HK-2 (cell line): Measurements from ENCODE around the gene AUTS2.

Source experiments
- DNase-seq: peaks from one replicate; pipeline ENCODE4 v3.0.0-alpha.2; 2018; ENCODE audit not compliant: unreplicated experiment

Gene AUTS2

GRCh38 chr7:69598081-69598486 is at the start of gene AUTS2:
AUTS2 (plus strand) TSS chr7:69598475; CDS start chr7:69599654, 1,179 bp downstream.
- DNase-seq = peak; percentile 59

- no peak for DNase-seq
Observed at GRCh38 chr7:69550991-69551390, 47.3 kb upstream of the AUTS2 start.

- DNase-seq = no peak
Observed at GRCh38 chr7:69553190-69553589, 45.1 kb upstream of the AUTS2 start.

DNA sequence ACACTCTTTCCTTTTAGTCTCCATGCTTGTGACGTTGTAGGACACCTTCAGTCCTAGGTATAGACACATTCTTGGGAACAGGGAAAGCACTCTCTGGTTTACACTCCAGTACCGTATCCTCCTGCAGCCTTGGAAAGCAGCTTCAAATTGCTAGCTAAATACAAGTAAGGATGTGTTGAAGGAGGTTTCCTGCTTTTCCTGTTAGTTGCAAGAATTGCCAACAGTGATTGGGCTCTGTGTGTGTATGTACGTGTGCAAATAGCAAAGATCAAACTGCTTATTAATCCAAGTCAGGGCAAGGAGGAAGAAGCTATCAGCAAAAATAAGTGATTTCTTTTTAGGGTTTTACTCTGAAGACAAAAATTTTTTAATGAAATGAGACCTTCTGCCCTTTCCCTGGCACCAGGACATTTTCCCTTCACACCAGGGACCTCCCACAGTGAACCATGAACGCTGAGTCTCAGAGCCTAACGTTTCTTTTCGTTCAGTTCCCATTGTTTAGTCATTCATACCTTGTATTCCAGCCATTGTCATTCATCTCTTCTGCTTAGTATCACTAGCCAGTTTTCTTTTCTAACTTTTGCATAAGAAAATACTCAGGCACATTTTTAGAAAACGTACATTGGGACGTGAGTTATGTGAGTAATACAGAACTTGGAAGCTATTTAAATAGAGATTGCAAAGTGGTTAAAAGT is 36.9 kb upstream of the AUTS2 start:
- DNase-seq = no peak

DNA sequence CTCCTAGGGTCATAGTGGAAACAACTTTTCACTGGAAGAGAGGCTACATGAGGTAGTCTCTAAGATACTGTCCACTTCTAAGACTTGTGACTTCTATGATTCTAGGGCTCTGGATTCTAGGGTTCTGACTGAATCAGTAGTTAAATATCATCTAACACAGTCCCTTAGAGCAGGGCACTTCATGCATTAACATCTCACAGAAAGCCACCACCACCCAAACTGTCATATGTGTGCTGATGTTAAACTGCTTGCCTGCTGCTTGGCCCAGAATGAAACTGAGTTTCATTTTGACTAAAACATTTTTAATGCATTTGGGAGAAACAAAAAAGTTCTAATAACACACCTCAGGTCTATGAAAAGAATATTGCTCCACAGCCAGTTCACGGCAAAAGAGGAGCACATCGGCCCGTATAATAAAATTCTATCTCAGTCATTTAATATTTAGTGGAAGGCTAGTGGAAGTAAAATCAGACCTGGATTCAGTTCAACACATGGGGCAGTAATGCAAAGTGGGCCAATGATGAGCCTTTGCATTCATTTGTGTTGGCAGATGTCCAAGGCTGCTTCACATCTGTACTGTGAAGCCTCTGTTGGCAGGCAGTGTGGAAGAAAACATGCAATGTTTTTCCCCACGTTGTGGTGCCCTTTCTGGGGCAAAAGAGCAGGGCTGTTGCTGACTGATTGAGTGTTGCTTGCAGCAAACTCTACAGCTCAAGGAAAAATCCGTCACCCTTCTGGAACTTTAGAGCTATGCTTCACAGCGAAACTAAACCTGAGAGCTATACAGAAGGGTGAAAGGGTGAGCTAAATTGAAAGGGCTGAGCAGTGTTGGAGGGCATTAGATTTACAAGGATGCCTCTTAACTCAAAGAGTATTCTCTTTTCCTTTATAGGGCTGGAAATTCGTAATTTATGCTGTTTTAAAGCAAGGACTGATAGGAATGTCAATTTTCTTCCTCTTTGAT is 33.5 kb upstream of the AUTS2 start:
- DNase-seq = no peak

GRCh38 chr7:69567800-69568199 is 30.5 kb upstream of the AUTS2 start:
- DNase-seq = no peak

DNA sequence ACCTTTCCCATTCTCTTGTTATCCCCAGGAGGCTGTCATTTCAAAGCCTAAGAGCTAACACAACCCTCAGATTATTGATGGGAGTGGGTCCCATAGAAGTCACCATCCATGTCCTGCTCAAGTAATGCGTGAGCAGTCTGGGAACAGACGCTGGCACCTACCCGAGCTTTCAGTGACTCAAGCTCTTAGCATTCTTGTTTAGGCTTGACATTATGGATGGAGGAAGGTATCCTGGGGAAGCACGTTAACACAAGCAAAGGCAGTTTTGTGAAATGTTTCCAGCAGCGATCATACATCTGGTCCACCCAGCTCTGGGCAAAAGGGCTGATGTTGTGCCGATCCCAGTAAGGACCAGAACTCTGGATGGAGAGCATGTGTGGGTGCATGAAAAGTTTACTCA is 30.0 kb upstream of the AUTS2 start:
- no peak for DNase-seq

DNA sequence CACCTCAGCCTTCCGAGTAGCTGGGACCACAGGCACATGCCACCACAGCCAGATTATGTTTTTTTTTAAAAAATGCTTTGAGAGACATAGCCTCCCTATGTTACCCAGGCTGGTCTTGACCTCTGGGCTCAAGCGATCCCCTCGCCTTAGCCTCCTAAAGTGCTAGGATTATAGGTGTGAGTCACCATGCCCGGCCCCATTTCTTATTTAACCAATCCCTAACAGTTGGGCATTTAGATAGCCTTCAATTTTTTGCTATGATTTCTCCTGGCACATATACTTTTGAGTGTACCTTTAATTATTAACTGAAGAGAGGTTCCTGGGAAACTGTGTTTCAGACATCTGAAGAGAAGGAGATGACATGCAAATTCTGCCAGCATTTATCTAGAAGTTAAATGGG is 22.6 kb upstream of the AUTS2 start:
- no peak for DNase-seq

GRCh38 chr7:69577221-69577620 is 21.1 kb upstream of the AUTS2 start:
- no peak for DNase-seq

- DNase-seq = no peak
Observed at GRCh38 chr7:69585169-69585568, 13.1 kb upstream of the AUTS2 start.

DNA sequence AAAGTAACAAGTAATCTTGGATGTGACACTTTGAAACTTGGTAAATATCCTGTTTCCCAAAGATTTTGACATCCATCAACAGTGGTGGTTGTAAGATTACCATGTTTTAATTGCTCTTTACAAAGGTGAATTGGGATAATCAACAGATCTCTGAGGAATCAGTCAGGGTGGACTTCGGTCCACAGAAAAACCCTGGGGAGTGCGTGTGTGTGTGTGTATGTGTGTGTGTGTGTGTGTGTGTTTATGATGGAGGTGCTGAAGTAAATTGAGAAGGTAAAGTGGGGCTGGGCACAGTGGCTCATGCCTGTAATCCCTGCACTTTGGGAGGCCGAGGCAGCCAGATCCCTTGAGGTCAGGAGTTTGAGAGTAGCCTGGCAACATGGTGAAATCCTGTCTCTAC is 12.0 kb upstream of the AUTS2 start:
- no peak for DNase-seq

- DNase-seq = no peak
Observed at GRCh38 chr7:69588773-69589172, 9.5 kb upstream of the AUTS2 start.

DNA sequence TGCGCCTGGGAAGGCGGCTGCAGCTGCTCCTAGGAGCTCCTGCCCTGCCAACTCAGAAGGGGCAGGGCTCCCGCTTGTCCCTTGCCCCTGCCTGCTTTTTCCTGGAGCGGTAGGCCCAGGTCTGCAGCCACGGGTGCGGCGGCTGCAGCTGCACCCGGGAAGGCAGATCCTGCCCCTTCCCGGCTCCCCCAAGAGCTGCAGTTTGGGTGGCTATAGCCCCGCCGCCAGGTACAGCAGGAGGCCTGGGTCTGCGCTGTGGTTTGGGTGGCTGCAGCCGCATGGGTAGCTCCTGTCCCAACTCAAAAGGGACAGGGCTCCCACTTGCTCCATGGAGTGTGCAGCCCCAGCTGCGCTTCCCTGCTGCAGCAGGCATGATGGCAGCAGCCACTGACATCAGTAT is 6.5 kb upstream of the AUTS2 start:
- no peak for DNase-seq

DNA sequence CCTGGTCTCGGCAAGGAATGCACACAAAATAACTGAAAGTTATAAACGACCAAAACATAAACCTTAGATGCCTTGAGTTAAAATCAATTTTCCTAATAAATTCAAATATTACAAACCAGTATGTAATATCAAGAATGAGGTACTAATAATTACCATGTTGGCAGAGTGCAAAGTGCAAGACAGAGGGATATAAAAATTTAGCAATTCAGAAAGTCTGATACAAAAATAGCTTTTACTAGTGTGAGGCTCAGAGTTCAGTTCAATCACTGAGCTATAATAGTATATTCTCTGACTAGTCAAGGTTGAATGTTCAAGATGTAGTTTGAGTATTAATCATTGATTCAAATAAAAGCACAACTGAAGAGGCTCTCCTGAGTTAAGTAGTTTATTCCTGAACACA is 4.8 kb upstream of the AUTS2 start:
- DNase-seq = no peak

GRCh38 chr7:69595415-69595814 is 2.9 kb upstream of the AUTS2 start:
- DNase-seq = no peak

DNA sequence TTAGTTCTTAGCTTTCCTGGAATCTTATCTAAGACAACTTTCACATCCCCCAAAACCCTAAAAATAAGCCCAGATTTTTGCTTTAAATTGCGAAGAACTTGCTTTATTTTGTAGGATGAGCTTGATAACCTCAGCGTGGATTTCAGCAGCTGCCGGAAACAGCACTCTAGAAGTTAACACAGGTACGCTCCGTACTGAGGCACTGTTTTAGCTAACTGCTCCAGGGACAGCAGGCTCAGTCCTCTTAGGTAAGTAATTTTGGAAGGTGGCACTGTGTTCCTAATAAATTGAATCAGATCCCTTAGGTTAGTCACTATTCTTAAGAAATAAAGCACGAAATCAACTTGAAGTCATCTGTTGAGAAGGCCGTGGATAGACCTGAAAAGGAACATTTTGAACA is 2.2 kb upstream of the AUTS2 start:
- no peak for DNase-seq

- DNase-seq = no peak
Observed at GRCh38 chr7:69596723-69597277, 1.5 kb upstream of the AUTS2 start.

GRCh38 chr7:69597278-69598076 is 798 bp upstream of the AUTS2 start:
- DNase-seq = no peak

GRCh38 chr7:69598487-69599285 is 411 bp downstream of the AUTS2 start:
- no peak for DNase-seq

DNA sequence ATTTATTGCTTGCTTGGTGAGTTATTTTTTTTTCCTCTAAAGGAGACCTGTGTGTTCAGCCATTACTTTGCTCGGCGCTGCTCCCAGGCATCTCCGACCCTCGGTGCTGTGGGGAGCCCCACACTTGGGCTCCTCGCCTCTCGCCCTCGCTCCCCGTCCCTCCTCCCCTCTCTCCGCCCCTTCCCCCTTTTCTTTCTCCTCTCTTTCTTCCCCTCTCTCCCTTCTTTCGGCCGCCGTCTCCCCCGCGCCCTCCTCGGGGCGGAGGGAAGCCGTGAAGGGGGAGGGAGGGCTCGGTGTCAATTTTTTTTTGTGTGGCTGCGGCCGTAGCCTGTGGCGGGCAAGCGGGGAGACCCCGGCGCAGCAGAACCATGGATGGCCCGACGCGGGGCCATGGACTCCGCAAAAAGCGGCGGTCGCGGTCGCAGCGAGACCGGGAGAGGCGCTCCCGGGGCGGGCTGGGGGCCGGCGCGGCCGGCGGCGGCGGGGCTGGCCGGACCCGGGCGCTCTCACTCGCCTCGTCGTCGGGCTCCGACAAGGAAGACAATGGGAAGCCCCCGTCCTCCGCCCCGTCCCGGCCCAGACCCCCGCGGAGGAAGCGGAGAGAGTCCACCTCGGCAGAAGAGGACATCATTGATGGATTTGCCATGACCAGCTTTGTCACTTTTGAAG is 1.1 kb downstream of the AUTS2 start:
- DNase-seq = peak; percentile 3
